Hepatocyte (in vitro differentiated cells): Measurements from ENCODE around the gene LRBA.

Experiments
- CTCF ChIP-seq: fragments of 200-600 bp; sonication (generic); IDR thresholded peaks from 2 replicates; pipeline ENCODE4 v1.5.1; 2016; ENCODE audit warnings: antibody characterized with exemption, mild to moderate bottlenecking; ENCODE audit not compliant: poor library complexity
- EZH2 ChIP-seq: fragments of 200-600 bp; sonication (generic); IDR thresholded peaks from 2 replicates; pipeline ENCODE4 v1.6.1; 2016; ENCODE audit warnings: antibody characterized with exemption, mild to moderate bottlenecking, borderline replicate concordance
- EZH2phosphoT487 ChIP-seq: fragments of 200-600 bp; sonication (generic); IDR thresholded peaks from one replicate; pipeline ENCODE4 v1.6.1; 2018; ENCODE audit warnings: antibody characterized with exemption, mild to moderate bottlenecking, low read depth, moderate library complexity; ENCODE audit not compliant: unreplicated experiment, severe bottlenecking

GRCh38 chr4:150278206-150278605, 736.9 kb downstream of the LRBA start:
- TF ChIP-seq CTCF (no peak), EZH2 (no peak), EZH2phosphoT487 (no peak)
